Measurements from ENCODE around the gene SPON2.

Gene SPON2

DNA sequence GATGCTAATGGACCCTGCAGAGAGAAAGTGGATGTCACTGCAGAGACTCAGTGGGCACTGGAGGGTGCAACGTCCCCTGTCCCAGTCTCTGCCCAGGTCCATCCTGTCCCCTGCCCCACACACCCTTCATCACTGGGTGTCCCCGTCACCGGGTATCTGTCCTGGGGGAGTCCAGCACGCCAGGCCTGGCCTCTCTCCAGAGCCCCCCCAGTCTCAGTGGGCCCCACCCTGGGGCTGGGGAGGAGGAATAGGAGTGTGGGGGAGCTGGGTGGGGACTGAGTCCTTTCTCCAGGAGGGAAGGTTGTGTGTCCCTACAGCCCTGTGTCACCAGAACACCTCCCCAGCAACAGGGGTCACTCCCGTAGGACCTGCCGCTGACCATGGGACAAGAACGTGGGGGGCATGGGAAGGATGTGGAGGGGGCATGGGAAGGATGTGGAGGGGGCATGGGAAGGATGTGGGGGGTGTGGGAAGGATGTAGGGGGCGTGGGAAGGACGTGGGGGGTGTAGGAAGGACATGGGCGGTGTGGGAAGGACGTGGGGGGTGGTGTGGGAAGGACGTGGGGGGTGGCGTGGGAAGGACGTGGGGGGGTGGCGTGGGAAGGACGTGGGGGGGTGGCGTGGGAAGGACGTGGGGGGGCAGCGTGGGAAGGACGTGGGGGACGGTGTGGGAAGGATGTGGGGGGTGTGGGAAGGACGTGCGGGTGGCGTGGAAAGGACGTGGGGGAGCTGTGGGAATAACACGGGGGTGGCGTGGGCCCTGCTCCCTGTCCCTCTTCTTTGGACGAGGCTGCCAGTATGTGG is 21.0 kb upstream of the SPON2 start:
- no peak for DNase-seq

DNA sequence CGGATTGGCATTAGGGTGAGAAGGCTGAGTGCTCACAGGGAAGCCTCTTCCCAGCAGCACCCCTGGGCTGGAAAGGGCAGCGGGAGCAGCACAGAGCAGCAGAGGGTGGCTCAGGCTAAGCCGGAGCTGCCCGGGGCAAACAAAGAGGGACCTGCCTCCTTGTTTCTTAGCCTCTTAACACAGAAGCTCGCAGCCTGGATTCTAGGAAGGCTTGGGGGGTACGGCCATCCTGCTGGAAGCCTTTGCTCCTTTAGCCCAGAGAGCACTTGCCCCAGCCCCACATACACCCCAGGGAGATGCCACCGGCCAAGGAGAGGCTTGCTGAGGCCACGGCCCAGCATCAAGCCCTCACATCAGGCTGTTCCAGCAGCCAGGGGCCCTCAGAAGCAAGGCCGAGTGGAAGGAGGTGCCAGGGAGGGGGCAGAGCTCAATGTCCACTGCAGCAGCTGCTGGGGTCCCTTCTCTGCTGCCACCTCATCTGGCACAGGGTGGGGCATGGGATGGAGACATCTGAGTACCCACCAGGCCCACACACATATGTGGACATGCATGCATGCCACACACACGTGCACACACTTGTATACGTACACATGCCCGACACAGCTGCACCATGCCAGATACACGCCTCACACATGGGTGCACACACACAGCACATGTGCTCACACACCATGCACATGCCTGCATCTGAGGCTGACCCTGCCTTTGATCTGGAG is 20.3 kb upstream of the SPON2 start:
- DNase-seq: no peak

DNA sequence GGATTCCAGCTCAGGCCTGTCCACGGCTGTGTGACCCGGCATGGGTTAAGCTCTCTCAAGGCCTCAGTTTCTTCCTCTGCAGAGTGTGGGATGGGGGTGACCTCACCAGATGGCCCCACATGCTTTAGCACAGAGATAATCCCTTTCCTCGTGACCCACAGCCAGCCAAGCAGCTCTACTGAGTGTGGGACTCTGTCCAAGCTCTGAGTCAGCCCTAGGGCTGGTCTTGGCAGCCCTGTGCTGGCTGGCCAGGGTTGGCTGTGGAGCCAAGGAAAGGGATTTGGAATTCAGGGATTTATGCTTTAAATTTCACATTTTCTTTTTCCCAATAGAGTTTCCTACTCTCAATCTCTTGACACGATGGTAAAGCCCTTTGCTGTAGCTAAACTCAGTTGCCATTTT is 19.7 kb upstream of the SPON2 start:
- no peak for DNase-seq

DNA sequence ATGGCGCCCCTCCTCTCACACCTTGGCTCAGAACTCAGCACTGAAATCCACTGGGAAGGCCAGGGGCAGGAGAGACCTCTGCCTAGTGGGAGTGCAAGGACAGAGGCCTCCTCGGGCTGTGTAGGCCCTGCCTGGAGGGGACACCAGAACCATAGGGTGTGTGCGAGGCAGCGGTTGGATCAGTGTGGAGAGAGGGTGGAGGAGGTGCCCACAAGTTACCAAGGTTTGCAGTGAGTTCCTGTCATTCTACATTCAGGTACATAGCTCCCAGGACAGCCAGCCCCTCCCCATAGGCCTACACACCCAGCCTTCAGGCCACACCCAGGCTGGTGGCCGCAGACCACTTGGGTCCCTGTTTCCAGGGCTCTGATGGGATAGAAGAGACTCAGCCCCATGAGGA is 19.2 kb upstream of the SPON2 start:
- DNase-seq: no peak

GRCh38 chr4:1187182-1187581 is 14.8 kb upstream of the SPON2 start:
- no peak for DNase-seq

DNA sequence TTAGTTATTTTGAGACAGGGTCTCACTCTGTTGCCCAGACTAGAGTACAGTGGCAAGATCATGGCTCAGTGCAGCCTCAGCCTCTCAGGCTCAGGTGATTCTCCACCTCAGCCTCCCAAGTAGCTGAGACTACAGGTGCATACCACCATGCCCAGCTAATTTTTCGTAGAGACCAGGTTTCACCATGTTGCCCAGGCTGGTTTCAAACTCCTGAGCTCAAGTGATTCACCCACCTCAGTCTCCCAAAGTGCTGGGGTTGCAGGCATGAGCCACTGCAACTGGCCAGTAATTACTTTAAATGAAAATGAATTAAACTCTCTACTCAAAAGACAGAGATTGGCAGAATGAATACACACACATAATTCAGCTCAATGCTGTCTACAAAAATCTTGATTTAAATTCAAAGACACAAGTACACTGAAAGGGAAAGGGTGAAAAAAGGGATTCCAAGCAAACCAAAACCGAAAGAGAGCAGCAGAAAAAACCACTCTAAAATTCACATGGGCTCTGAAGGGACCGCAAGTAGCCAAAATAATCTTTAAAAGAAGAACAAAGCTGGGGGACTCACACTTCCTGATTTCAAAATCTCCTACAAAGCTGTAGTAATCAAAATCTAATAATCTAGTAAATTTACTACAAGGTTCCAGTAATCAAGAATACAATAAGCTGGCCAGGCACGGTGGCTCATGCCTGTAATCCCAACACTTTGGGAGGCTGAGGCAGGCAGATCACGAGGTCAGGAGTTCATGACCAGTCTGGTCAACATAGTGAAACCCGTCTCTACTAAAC is 11.8 kb upstream of the SPON2 start:
- no peak for DNase-seq

GRCh38 chr4:1182313-1182712 is 9.9 kb upstream of the SPON2 start:
- no peak for DNase-seq

GRCh38 chr4:1180663-1181062 is 8.3 kb upstream of the SPON2 start:
- no peak for DNase-seq

- no peak for DNase-seq
Observed at GRCh38 chr4:1179976-1180375, 7.6 kb upstream of the SPON2 start.

DNA sequence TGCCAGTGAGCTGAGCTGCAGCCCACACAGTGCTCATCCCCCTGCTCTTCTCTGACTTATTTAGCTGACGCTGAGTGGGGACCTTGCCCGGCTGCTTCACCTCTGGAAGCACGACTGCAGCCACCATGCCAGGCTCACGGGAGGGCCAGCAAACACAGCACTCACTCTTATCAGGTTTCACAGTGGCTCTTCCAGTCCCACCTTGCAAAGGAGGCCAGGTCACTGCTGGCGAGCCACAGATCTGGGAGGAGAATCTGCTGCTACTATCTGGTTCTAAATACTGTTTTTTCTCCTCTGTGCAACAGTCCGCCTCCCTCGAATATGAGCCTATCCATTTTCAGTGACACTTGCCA is 6.7 kb upstream of the SPON2 start:
- no peak for DNase-seq

DNA sequence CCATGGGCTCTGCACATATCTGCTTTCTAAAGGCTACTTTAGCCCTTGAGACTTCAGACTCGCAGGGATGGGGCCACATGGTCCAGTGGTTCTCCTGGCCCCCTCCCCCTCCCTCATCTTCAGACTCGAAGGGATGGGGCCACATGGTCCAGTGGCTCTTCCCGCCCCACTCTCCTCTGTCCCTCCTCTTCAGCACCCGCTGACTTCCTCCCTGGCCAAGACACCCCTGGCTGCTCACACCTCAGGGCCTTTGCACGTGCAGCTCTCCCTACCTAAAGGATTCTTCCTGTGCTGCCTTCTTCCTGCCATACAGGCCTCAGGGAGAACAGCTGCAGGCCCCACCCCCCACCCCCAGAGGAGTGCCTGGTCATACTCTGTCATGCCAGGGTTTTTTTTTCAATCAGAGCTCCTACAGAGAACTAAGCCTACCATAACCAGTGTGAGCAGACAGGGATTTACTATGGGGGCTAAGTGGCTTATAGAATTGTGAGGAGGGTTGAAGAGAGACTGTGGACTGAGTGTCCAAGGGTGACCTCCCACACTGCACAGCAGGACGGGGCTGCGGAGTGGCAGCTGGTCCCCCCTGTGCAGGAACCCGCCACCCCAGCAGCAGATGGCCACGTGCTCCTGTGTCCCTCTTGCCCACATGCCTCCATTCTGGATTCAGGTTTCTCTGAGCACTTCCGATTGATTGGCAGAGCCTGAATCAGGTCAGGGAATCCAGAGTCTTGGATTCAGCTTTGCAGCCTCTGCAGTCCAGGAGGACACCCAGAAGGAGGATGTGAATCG is 6.1 kb upstream of the SPON2 start:
- DNase-seq: no peak

DNA sequence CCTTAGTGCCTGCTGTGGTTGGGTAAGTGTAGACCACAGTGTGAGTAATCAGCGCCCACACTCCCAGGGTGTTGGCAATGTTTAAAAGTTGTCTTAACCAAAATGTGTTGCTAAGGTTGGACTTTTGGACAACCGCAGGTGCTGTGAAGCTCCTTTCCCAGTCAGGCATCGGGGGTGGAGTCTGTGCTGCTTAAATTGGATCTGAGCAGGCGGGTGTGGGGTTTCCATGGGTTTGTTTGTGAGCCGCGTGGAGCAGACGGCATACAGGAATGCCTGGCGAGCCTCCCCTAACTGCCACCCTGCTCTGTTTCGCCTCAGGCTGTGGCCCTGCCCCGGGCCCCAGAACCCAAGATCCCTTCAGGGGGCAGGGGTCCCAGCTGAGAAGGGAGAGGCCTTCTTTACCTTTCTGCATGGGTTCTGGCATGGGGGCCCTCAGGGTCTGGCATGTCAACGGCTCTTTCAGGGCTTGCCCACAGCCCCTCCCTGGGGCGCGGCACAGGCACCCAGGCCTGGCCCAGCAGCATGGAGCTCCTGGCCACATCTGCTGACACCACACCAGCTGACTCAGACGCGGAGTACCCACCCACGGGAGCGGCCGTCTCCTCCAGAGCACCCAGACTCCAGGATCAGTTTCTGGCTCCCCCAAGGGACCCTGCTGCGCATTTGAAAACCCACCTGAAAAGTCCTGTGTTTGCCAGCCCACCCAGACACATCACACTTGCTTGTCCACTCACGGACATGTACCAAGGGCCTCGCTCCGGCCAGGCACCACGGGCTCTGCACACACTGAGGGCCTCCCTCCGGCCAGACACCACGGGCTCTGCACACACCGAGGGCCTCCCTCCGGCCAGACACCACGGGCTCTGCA is 5.1 kb upstream of the SPON2 start:
- no peak for DNase-seq

- no peak for DNase-seq
Observed at GRCh38 chr4:1176398-1177273, 4.3 kb upstream of the SPON2 start.

DNA sequence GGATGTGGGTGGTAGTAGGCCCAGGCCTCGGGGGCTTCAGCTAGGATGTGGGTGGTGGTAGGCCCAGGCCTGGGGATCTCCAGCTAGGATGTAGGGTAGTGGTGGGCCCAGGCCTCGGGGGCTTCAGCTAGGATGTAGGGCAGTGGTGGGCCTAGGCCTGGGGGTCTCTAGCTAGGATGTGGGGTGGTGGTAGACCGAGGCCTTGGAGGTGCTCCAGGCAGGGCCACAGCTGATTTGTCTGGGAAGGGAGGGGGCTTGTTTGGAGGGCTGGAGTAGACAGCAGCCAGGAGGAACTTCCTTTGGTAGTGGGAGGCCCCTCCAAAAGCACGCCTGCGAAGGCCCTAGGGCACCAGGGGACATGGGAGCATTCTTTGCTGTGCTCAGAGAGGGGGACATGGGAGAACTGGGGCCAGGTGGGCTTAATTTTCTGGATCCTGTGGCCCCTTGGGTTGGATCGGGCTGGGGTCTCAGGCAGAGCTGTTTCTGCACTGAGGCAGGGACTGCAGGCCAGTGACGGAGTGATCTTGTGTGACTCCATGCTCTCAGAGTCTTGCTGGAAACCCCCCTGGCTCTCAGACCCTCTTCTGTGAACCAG is 3.3 kb upstream of the SPON2 start:
- no peak for DNase-seq

GRCh38 chr4:1174941-1175634 is 2.7 kb upstream of the SPON2 start:
- no peak for DNase-seq

GRCh38 chr4:1172971-1173757 is 781 bp upstream of the SPON2 start:
- DNase-seq: no peak

GRCh38 chr4:1171311-1172227 is 814 bp downstream of the SPON2 start:
- DNase-seq: no peak

GRCh38 chr4:1170976-1171310 is 1.4 kb downstream of the SPON2 start:
- DNase-seq: no peak

Measured in NCI-H510A (cell line).